GM12891 (cell line): ENCODE results near the gene GLRB.

Experiments
- POLR2A ChIP-seq: IDR thresholded peaks from 2 replicates; pipeline ENCODE4 v1.6.1; 2011; ENCODE audit warnings: low read depth, low read length, control low read depth
- POLR2AphosphoS5 ChIP-seq: IDR thresholded peaks from 2 replicates; pipeline ENCODE4 v1.6.1; 2011; ENCODE audit warnings: low read depth, low read length, control low read depth
- POU2F2 ChIP-seq: IDR thresholded peaks from 2 replicates; pipeline ENCODE4 v1.6.1; 2011; ENCODE audit warnings: low read depth, mild to moderate bottlenecking, control low read depth, low read length, moderate library complexity
- SPI1 ChIP-seq: IDR thresholded peaks from 2 replicates; pipeline ENCODE4 v1.6.1; 2011; ENCODE audit warnings: low read depth, low read length, control low read depth
- TAF1 ChIP-seq: IDR thresholded peaks from 2 replicates; pipeline ENCODE4 v1.6.1; 2011; ENCODE audit warnings: low read depth, low read length, control low read depth

- TF ChIP-seq POLR2AphosphoS5 (no peak), POU2F2 (no peak), POLR2A (no peak), TAF1 (no peak), SPI1 (no peak)
These were observed 52.4 kb downstream of the GLRB start for GRCh38 chr4:157128395-157128794.
